Right atrium auricular region (tissue), 2 donors: ENCODE results near the gene PTPRN2. TPM values are rescaled to one million over a fixed set of nuclear protein-coding genes. Genes with fewer than 3 reads are reported as not detected.

Experiments
- DNase-seq: peaks from one replicate; pipeline ENCODE4 v3.0.0-alpha.2; 2019; ENCODE audit warnings: low spot score
- H3K27ac ChIP-seq, 2 donors: fragments of 200-600 bp; sonication (generic); 1 replicate in 1 of 2; 2 replicates in 1 of 2; pipeline ENCODE4 v1.5.1; 2016 to 2019
- H3K27me3 ChIP-seq, 2 donors: fragments of 200-600 bp; sonication (generic); one replicate each; pipeline versions ENCODE4 v1.5.1 to v1.6.0; 2017 to 2019
- H3K36me3 ChIP-seq: fragments of 200-600 bp; sonication (generic); one replicate; pipeline ENCODE4 v1.5.1; 2016
- H3K4me1 ChIP-seq, 2 donors: fragments of 200-600 bp; sonication (generic); one replicate each; pipeline versions ENCODE4 v1.5.1 to v1.6.0; 2017 to 2019
- H3K4me3 ChIP-seq, 2 donors: fragments of 200-600 bp; sonication (generic); 1 replicate in 1 of 2; 2 replicates in 1 of 2; pipeline ENCODE4 v1.5.1; 2017 to 2019; ENCODE audit warnings: mild to moderate bottlenecking in 1 of 2, moderate library complexity in 1 of 2
- H3K9me3 ChIP-seq, 2 donors: fragments of 200-600 bp; sonication (generic); one replicate each; pipeline ENCODE4 v1.5.1; 2019
- total RNA-seq, 2 donors: library from RNA; depleted of rRNA; stranded (reverse); fragments of >200 nt; gene quantifications; one replicate each; pipeline ENCODE4 v1.1.0, GENCODE V29; 2016
- TF ChIP-seq, protein P1 (sequence below), 2 donors: fragments of 200-600 bp; sonication (generic); IDR thresholded peaks; one replicate each; pipeline ENCODE4 v1.5.1; 2019; ENCODE audit warnings: antibody characterized with exemption in 2 of 2

PTPRN2 gene
- total RNA-seq, 2 donors from 2014 or later = 2.6 to 2.7 TPM

GRCh38 chr7:157873181-157873580 is 714.4 kb downstream of the PTPRN2 start:
- DNase-seq = no peak
- Histone ChIP-seq H3K27ac (no peak overlapping the region), H3K36me3 (no peaks in the 10 kb centered on the region), H3K4me3 (no peak overlapping the region), H3K9me3 (no peaks in the 10 kb centered on the region), H3K4me1 (peaks cover 0 to 11% of the 10 kb centered on the region in 2 donors), H3K27me3 (no peaks in the 10 kb centered on the region)
- TF ChIP-seq, protein P1, sequence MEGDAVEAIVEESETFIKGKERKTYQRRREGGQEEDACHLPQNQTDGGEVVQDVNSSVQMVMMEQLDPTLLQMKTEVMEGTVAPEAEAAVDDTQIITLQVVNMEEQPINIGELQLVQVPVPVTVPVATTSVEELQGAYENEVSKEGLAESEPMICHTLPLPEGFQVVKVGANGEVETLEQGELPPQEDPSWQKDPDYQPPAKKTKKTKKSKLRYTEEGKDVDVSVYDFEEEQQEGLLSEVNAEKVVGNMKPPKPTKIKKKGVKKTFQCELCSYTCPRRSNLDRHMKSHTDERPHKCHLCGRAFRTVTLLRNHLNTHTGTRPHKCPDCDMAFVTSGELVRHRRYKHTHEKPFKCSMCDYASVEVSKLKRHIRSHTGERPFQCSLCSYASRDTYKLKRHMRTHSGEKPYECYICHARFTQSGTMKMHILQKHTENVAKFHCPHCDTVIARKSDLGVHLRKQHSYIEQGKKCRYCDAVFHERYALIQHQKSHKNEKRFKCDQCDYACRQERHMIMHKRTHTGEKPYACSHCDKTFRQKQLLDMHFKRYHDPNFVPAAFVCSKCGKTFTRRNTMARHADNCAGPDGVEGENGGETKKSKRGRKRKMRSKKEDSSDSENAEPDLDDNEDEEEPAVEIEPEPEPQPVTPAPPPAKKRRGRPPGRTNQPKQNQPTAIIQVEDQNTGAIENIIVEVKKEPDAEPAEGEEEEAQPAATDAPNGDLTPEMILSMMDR (IDR thresholded peaks at IDR 0.05) = no peak

GRCh38 chr7:157872447-157872846 is 715.2 kb downstream of the PTPRN2 start:
- no peaks in the 10 kb centered on the region for H3K36me3 ChIP-seq
- H3K4me1 ChIP-seq = peaks cover 0 to 11% of the 10 kb centered on the region in 2 donors
- no peak for DNase-seq
- H3K27ac ChIP-seq = no peak overlapping the region
- no peaks in the 10 kb centered on the region for H3K9me3 ChIP-seq
- TF ChIP-seq, protein P1 (IDR thresholded peaks at IDR 0.05) = no peak
- H3K27me3 ChIP-seq = no peaks in the 10 kb centered on the region
- no peak overlapping the region for H3K4me3 ChIP-seq

DNA sequence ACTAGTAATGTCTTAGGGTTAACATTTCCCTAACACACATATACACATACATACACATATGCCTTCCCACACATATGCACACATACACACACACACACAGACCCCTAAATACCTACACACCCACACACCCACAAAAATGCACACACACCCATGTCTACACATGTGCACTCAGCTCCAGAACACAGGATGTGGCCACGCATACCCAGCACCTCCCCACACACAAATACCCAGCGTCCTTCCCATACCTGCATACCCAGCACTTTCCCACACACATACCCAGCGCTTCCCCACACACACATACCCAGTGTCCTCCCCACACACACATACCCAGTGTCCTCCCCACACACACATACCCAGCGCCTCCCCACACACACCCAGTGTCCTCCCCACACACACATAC is 715.9 kb downstream of the PTPRN2 start:
- TF ChIP-seq, protein P1 (IDR thresholded peaks at IDR 0.05) = no peak
- no peaks in the 10 kb centered on the region for H3K27me3 ChIP-seq
- no peak overlapping the region for H3K4me3 ChIP-seq
- H3K4me1 ChIP-seq = peaks cover 0 to 11% of the 10 kb centered on the region in 2 donors
- H3K9me3 ChIP-seq = no peaks in the 10 kb centered on the region
- H3K36me3 ChIP-seq = no peaks in the 10 kb centered on the region
- H3K27ac ChIP-seq = no peak overlapping the region
- no peak for DNase-seq

DNA sequence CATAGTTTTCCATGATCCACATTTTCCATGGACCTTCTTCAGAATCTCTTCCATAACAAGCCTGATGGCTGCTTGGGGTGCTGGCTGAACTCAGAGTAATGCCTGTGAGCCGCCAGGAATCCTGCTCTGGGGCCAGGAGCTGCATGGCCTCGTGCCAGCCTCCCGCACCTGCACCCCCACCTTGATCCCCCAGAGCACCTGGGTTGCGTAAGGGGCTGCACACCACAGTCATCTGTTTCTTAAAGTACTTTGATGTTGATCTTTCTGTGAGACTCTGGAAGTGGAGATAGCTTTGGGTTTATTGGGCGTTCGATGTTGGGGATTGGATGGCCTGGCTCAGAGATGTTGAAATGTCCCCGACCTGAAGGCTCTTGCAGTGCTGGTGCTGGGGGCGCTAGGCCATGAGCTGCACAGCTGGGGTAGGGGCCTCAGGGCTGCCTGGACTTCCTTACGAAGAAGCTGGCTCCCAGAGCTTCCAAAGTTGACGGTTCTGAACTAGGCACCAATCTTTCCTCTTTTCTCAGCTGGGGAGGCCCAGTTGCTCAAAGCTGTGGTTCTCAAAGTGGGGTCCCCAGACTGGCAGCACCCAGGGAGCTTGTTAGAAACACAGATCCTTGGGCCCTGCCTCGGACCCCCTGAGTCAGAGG is 716.9 kb downstream of the PTPRN2 start:
- Histone ChIP-seq H3K4me3 (no peak overlapping the region), H3K27ac (no peak overlapping the region), H3K9me3 (no peaks in the 10 kb centered on the region), H3K4me1 (peaks cover 0 to 9% of the 10 kb centered on the region in 2 donors), H3K36me3 (no peaks in the 10 kb centered on the region), H3K27me3 (no peaks in the 10 kb centered on the region)
- TF ChIP-seq, protein P1 (IDR thresholded peaks at IDR 0.05) = no peak
- no peak for DNase-seq

- Histone ChIP-seq H3K36me3 (no peaks in the 10 kb centered on the region), H3K4me3 (no peak overlapping the region), H3K27me3 (no peaks in the 10 kb centered on the region), H3K9me3 (no peaks in the 10 kb centered on the region), H3K27ac (no peak overlapping the region), H3K4me1 (no peaks in the 10 kb centered on the region)
- DNase-seq = no peak
- TF ChIP-seq, protein P1 (IDR thresholded peaks at IDR 0.05) = no peak
These were observed 717.8 kb downstream of the PTPRN2 start for GRCh38 chr7:157869793-157870192.
